Measurements from ENCODE around the gene CLCNKA. TPM values are rescaled to one million over a fixed set of nuclear protein-coding genes. Genes with fewer than 3 reads are reported as not detected.
A peak's percentile ranks its signal among the peaks of the same experiment; 100 is the strongest.

Gene CLCNKA
- total RNA-seq, 1 experiment from 2014 or later = not detected

GRCh38 chr1:16072095-16072494 is 50.3 kb downstream of the CLCNKA start:
- H3K9me2 ChIP-seq (replicated peaks; ENCODE audit: low read length) = no peaks in the 10 kb centered on the region
- no peak overlapping the region for H3K4me2 ChIP-seq (ENCODE audit: low read length)
- H3K4me1 ChIP-seq (ENCODE audit: insufficient read depth, low read length) = peaks cover 24% of the 10 kb centered on the region
- intact Hi-C loops (cut with micrococcal nuclease) = no loop called here
- H3K27me3 ChIP-seq (ENCODE audit: low read length) = no peaks in the 10 kb centered on the region
- no peaks in the 10 kb centered on the region for H3K9me3 ChIP-seq (ENCODE audit: low read length)
- TF ChIP-seq EZH2 (IDR thresholded peaks at IDR 0.05; ENCODE audit: low read length, unreplicated experiment) = no peak
- H3K9ac ChIP-seq (ENCODE audit: low read length) = no peak overlapping the region
- no peaks in the 10 kb centered on the region for H3K79me2 ChIP-seq (ENCODE audit: low read length)
- DNase-seq (no peak), ATAC-seq (no peak)
- no peaks in the 10 kb centered on the region for H3K36me3 ChIP-seq (ENCODE audit: low read depth, low read length)
- no peak overlapping the region for H2AFZ ChIP-seq (ENCODE audit: low read length)
- CTCF ChIA-PET = no interaction called here
- BruUV-seq (replicated peaks) = no TSS peak
- no peaks in the 10 kb centered on the region for H4K20me1 ChIP-seq (ENCODE audit: low read length)
- no peak overlapping the region for H3K27ac ChIP-seq (ENCODE audit: low read length)
- POLR2A ChIA-PET (ENCODE audit: unreplicated experiment) = no interaction called here
- H3K4me3 ChIP-seq (ENCODE audit: low read length) = no peak overlapping the region
- H3F3A ChIP-seq (ENCODE audit: low read length, unreplicated experiment) = peaks cover 4% of the 10 kb centered on the region

- Histone ChIP-seq H3K9ac (ENCODE audit: low read length) (peak overlapping the region; percentile 44; the same call in 1 of the 2 replicates), H3K79me2 (ENCODE audit: low read length) (no peaks in the 10 kb centered on the region), H2AFZ (ENCODE audit: low read length) (peak overlapping the region; percentile 76), H3K27me3 (ENCODE audit: low read length) (no peaks in the 10 kb centered on the region), H3K36me3 (ENCODE audit: low read depth, low read length) (no peaks in the 10 kb centered on the region), H3K9me2 (replicated peaks; ENCODE audit: low read length) (no peaks in the 10 kb centered on the region), H3K4me1 (ENCODE audit: insufficient read depth, low read length) (peaks cover 30% of the 10 kb centered on the region), H3K9me3 (ENCODE audit: low read length) (no peaks in the 10 kb centered on the region), H3K27ac (ENCODE audit: low read length) (no peak overlapping the region), H3K4me2 (ENCODE audit: low read length) (peak overlapping the region; percentile 94), H3K4me3 (ENCODE audit: low read length) (peak overlapping the region; percentile 68), H4K20me1 (ENCODE audit: low read length) (no peaks in the 10 kb centered on the region), H3F3A (ENCODE audit: low read length, unreplicated experiment) (peaks cover 4% of the 10 kb centered on the region)
- intact Hi-C loops (cut with micrococcal nuclease) = no loop called here
- no TSS peak for BruUV-seq (replicated peaks)
- DNase-seq (no peak), ATAC-seq (peak; percentile 9)
- ChIA-PET CTCF (no interaction called here), POLR2A (ENCODE audit: unreplicated experiment) (no interaction called here)
- TF ChIP-seq EZH2 (IDR thresholded peaks at IDR 0.05; ENCODE audit: low read length, unreplicated experiment) (no peak), CTCF (conservative IDR thresholded peaks at IDR 0.05; ENCODE audit: low read depth, low read length) (0 out of 2 replicates have a peak, but pooled peaks have one; percentile 19)
Observed at GRCh38 chr1:16072616-16073484, 51.0 kb downstream of the CLCNKA start.

GRCh38 chr1:16073490-16074119 is 51.8 kb downstream of the CLCNKA start, which contains the start of gene FAM131C:
Gene FAM131C (minus strand): TSS chr1:16073651. CDS start chr1:16073442, 209 bp downstream.
- TF ChIP-seq CTCF (conservative IDR thresholded peaks at IDR 0.05; ENCODE audit: low read depth, low read length) (no peak; the same call in 1 of the 2 replicates), EZH2phosphoT487 (IDR thresholded peaks at IDR 0.05; ENCODE audit: borderline replicate concordance, low read length) (no peak), EZH2 (IDR thresholded peaks at IDR 0.05; ENCODE audit: low read length, unreplicated experiment) (no peak)
- peak within 1 kb of the TSS; percentile 76 for H2AFZ ChIP-seq (ENCODE audit: low read length)
- H3K4me3 ChIP-seq (ENCODE audit: low read length) = peak within 1 kb of the TSS; percentile 68
- CTCF ChIA-PET = no interaction called here
- peaks cover 30% of the 10 kb centered on the region for H3K4me1 ChIP-seq (ENCODE audit: insufficient read depth, low read length)
- POLR2A ChIA-PET (ENCODE audit: unreplicated experiment) = no interaction called here
- no peak within 1 kb of the TSS for H3K27ac ChIP-seq (ENCODE audit: low read length)
- ATAC-seq (peak; percentile 52), DNase-seq (peak; percentile 54)
- no peaks in the 10 kb centered on the region for H4K20me1 ChIP-seq (ENCODE audit: low read length)
- H3F3A ChIP-seq (ENCODE audit: low read length, unreplicated experiment) = peaks cover 4% of the 10 kb centered on the region
- H3K27me3 ChIP-seq (ENCODE audit: low read length) = no peaks in the 10 kb centered on the region
- no peaks in the 10 kb centered on the region for H3K9me2 ChIP-seq (replicated peaks; ENCODE audit: low read length)
- no TSS peak for BruUV-seq (replicated peaks)
- intact Hi-C loops (cut with micrococcal nuclease) = no loop called here
- no peaks in the 10 kb centered on the region for H3K9me3 ChIP-seq (ENCODE audit: low read length)
- no peaks in the 10 kb centered on the region for H3K79me2 ChIP-seq (ENCODE audit: low read length)
- peak within 1 kb of the TSS; percentile 44 for H3K9ac ChIP-seq (ENCODE audit: low read length)
- no peaks in the 10 kb centered on the region for H3K36me3 ChIP-seq (ENCODE audit: low read depth, low read length)
- peak within 1 kb of the TSS; percentile 94 for H3K4me2 ChIP-seq (ENCODE audit: low read length)

Measured in PC-3 (cell line).